GM19328 (cell line): ENCODE measurements around the gene OBP2A.

ENCODE experiments used
- ATAC-seq: cut with Tn5 transposase; IDR thresholded peaks from one replicate; pipeline ENCODE4 v1.9.1; 2021; ENCODE audit warnings: mild to moderate bottlenecking, moderate library complexity; ENCODE audit not compliant: unreplicated experiment

The OBP2A gene

DNA sequence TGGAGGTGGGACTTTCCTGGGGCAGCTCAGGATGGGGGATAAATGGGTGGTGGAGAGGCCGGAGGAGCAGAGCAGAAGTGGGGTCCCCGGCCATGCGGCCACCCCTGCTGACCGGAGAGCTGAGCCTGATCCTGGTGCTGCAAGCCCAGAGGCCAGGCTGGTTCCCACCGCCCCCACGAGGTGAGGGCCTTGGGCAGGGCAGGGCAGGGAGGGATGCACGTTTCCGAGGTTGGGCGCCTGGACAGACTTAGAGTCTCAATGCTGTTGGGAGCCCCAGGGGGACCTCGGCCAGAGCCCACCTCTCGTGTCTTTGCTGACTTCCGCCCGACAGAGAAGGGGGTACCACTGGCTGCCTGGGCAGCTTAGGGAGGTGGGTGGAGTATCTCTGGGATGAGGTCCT is 5.5 kb downstream of the OBP2A start:
- no peak for ATAC-seq

DNA sequence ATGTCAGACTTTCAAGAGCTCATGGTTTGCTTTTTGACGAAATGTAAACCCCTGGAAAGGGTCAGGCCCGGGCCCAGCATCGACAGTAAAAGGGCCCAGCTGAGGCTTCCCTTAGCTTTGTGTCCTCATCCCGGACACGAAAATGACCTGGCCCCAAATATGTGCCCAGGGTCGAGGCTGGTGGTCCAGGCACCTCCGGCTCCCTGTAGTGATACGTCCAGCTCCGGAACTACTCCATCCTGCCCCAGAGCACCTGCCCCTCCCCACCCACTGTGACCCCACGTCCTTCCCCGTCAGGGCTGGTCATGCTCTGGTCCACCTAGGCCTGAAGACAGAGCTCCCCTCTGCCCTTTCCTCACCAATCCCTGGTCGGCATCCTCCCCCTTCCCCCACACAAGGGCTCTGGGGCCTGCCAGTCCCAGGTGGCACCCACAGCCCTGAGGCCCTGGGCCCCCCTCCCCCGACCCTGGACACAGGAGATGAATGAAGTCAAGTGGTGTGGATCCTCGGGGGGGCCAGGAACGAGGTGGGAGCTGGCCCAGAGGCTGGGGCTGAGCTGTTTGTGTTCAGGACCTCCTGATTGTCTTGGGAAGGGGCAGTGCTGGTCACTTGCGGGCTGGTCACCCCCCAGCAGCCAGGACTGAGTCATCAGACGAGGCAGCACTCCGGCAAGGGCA is 6.2 kb downstream of the OBP2A start:
- no peak for ATAC-seq

DNA sequence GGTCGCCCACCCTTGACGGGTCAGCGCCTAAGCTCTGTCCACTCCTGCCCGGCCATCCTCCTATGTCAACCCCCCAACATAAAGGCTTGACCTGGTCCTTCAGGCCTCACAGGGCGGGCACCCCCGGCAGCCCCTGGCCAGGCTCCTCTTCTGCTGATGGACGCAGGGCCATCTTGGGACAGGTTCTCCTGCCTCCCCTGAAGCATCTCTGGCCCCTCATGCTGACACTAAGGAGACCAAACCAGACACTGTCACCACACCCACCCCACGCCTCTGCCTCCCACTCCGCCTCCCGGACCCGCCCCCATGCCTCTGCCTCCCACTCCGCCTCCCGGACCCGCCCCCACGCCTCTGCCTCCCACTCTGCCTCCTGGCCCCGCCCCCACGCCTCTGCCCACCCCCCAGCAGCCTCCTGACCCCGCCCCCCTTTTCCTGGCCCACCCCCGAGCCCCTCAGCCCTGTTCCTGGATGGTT is 6.8 kb downstream of the OBP2A start:
- no peak for ATAC-seq

DNA sequence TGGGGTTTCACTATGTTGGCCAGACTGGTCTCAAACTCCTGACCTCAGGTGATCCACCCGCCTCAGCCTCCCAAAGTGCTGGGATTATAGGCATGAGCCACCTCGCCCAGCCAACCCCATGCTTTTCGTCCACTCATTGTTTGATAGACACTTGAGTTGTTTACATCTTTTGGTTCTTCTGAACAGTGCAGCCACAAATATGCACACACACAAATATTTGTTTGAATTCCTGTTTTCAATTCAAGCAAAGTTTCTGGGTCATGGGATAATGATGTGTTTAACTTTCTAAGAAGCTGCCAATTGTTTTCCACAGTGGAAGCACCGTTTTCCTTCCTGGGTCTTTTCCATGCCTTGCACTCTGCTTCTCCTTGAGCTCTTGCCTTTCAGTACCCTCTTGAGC is 8.8 kb downstream of the OBP2A start:
- ATAC-seq = no peak

DNA sequence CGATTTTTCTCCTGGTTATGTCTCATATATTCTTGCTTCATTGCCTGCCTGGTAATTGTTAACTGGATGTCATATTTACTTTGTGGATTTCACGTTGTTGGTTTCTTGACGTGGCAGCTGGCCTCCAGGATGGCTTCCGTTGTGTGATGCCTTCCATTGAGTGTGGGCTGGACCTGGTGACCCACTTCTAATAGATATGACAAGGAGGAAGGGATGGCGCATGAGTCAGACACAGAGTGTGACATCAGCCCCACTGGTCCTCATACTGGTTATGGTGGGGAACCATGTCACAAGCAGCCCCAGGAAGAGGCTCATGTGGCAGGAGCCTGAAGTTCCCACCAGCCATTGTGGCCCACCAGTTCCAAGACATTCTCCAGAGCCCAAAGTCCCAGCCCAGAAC is 9.3 kb downstream of the OBP2A start:
- ATAC-seq = no peak

DNA sequence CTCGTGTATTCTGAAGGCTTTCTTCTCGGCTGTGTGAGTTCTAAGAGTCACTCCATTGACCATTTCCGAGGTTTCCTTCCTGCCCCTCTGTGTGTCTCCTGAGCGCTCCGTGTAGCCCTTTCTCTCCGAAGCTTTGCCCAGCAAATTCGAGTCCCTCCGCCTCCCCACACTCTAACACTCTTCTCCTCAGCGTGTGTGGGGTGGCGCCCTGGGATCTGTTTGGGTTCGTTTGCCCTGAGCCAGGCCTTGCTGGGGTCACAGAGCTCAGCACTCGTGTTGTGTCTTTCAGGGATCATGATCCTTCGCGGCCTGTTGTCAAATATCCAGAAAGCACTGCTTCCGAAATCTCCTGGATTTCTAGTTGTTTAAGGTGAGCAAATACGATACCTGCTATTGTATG is 10.0 kb downstream of the OBP2A start:
- ATAC-seq = no peak

DNA sequence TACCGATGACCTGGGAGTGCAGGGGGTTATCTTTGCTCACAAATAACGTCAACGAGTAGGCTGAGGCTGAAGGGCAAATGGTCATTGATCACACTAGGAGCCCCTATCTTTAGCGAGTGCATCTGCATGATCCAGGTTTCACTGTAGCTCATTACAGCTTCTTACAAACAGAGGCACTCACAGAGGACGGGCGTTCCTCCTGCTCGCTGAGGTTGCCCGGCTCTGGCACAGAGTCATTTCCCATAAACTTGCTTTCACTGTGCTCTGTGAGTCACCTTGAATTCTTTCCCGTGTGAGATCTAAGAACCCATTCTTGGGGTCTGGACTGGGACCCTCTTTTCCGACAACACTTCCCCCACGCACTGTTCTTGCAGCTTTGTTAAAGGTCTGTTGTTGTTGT is 13.7 kb downstream of the OBP2A start:
- ATAC-seq = no peak

DNA sequence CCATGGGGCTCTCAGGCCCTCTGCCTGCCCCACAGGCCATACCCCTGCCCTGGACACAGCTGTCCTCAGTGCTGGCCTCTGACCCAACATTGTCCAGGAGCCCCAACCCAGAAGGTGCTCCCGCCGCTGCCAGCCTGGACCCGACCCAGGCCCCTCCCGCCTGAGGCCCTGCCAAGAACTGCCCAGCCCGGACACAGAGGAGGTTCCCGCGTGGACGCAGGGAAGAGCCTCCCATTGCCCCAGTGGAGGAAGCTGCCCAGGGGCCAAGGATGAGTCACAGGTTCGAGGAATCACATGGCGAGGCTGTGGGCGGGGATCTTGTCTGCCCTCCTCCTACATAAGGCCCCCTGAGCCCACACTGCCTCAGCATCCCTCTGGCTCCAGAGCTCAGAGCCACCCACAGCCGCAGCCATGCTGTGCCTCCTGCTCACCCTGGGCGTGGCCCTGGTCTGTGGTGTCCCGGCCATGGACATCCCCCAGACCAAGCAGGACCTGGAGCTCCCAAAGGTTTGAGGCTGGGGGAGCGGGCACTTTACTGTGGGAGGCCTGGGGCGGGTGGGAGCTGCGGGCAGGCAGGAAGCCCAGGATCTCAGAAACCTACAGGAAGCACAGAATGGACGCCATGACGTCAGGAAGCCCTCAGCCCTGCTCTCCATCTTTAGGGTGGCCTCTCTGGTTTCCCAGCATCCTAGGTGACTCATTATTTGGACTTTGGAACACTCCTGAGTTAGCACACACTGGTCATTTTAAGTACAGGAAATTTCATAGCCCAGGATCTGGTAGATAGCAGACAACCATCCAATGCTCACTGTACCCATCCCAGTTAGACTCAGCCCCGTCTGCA is 15.7 kb downstream of the OBP2A start, which contains the start of gene PAEP:
Gene PAEP (plus strand): TSS at position 366 of the 844 bp plus-strand sequence.
- no peak for ATAC-seq

DNA sequence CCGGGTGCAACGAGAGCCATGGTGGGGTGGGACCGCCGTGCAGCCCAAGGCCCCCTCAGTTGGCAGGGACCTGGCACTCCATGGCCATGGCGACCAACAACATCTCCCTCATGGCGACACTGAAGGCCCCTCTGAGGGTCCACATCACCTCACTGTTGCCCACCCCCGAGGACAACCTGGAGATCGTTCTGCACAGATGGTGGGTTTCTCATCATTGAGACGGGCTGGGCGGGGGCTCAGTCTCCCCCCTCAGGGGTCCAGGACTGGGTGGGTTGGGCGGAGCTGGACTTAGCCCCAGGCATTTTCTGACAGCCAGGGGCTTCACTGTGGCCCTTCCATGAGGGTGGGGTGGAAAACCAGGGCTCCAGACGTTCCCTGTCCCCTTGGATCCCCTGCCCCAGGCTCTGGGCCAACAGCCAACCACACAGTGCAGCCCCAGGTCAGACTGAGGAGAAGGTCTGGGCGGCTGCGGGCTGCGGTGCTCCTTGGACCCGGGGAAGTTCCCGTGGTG is 16.4 kb downstream of the OBP2A start:
- ATAC-seq = no peak

DNA sequence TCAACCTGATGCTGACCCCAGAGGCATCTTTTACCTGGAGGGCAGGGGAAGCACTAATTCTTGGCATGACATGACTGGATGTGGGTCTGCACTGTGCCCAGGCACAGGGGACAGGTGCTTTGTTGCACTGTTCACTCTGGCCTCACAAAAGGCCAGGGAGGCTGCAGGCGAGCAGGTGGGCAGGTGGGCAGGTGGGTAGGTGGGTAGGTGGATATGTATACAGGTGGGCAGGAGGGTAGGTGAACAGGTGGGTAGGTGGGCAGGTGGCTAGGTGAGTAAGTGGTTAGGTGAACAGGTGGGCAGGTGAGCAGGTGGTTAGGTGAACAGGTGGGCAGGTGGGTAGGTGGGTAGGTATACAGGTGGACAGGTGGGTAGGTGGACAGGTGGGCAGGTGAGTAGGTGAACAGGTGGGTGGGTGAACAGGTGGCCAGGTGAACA is 17.1 kb downstream of the OBP2A start:
- no peak for ATAC-seq

DNA sequence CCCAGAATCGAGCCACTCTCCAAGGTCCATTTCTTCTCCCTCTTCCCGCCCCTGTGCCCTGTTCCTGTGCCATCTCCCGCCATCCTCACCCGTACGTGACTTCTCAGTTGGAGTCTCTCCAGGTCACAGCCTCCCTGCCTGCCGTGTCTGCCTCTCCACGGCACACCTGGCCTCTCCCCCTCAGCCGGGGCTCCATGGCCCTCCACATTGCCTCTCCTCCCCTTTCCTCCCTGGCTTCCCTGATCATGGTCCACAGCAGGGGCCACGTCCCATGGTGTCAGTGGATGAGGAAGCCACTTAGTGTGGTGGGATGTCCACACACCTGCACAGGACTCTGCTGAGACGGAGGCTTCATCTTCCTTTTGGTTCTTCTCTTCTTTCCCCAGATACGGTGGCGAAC is 17.9 kb downstream of the OBP2A start:
- no peak for ATAC-seq

DNA sequence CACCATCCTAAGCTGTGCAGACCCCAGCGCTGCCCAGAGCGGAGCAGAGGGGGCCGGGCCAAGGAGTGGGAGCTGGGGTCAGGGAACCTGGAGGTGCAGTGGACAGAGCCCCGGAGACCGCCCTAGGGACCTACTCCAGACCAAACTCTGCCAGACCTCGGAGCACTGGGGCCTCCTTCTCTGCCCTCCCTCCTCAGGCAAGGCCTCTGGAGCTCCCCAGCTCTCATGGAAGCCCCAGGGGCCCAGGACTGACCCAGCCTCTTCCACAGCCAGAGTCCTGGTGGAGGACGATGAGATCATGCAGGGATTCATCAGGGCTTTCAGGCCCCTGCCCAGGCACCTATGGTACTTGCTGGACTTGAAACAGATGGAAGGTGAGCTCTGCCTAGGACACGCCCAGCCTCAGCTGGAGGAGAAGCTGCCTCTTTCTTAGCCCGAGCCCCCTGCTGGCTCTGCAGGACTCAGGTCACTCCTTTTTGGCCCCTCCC is 19.3 kb downstream of the OBP2A start:
- no peak for ATAC-seq

DNA sequence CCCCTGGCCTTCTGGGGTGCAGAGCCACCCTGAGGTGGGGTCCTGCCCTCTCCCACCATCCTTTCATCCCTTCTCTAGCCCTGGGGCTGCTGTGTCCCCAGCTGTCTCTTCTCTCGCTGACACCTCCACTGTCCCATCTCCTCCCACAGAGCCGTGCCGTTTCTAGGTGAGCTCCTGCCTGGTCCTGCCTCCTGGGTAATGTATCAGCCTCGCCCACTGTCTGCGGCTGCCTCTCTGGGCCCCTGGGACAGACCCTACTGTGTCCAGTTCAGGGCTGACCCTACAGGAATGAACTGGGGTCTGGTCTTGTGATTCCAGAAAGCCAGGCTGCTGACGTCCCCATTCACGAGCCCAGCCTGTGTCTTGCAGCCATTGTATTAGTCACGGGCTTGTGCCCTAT is 19.7 kb downstream of the OBP2A start:
- ATAC-seq = no peak

DNA sequence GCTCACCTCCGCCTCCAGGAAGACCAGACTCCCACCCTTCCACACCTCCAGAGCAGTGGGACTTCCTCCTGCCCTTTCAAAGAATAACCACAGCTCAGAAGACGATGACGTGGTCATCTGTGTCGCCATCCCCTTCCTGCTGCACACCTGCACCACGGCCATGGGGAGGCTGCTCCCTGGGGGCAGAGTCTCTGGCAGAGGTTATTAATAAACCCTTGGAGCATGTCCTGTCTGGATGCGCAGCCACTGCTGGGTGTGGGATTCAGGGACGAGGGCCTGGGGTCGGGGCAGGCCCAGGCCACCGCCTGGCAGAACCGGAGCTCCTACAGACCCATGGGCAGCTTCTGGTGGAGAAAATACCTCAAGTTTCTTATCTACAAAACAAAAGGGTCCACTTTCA is 20.6 kb downstream of the OBP2A start:
- ATAC-seq = no peak

DNA sequence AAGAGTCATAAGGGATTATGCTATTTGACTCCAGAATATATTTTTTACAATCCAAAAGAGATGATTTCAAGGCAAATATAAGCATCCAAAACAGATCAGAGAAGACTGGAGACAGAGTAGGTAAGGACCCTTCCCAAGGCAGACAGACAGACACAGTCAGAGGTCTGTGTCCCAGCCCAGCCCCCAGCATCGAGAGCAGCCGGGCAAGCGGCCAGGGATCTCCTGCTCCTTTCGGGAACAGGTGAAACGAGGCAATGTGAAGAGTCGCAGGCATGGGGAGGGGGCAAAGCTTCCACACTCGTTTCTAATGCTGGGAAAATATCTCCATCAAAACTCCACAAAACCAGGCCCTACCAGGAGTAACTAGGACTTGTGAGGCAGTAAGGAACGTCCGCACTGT is 21.4 kb downstream of the OBP2A start:
- ATAC-seq = no peak

DNA sequence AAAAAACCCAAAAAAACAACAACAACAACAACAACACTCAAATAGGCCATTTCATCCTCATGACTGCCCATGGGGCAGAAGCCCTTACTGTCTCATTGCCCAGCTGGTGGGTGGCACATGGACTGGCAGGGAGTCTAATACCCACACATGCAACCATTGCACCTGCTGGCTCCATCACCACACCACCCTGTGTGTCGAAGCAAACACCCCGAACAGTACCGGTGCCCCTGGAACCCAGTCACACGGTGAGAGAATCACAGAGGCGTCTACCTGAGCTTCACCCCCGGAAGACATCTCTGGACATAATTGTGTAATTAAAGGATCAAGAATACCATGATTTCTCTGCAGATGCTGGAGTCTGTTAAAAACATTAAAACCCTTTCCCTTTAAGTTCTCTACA is 22.1 kb downstream of the OBP2A start:
- no peak for ATAC-seq

DNA sequence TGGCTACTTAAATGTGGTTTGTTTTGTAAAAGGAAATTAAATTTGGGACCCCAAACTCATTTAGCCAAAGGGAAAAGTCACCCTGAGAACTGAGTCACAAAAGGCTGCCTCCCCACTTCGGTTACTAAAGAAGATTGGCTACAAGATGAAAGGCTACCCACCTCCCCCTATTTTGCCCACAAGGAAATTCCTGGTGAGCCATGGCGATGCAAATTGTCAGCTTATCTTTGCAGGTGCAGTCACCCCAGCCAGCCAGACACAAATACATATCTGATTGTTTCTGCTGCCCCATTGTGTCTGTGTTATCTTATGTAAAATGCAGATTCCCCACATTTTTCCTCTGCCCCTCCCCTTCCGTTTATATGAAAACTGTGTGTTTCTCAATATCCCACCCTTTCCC is 24.5 kb downstream of the OBP2A start:
- no peak for ATAC-seq

DNA sequence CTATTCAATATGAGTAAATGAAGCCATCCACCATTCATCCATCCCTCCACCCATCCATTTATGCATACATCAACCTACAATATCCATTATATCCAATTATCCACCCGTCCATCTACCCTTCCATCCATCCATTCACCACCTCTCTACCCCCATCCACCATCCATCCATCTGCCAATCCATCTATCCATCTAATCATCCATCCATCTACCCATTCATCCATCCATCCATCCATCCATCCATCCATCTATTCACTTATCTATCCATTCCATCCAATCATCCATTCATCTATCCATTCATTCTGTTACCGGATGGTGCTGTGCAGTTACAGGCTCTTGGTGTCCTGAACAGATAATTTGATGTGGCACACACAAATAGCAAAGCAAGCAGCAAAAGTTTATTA is 26.3 kb downstream of the OBP2A start:
- no peak for ATAC-seq

DNA sequence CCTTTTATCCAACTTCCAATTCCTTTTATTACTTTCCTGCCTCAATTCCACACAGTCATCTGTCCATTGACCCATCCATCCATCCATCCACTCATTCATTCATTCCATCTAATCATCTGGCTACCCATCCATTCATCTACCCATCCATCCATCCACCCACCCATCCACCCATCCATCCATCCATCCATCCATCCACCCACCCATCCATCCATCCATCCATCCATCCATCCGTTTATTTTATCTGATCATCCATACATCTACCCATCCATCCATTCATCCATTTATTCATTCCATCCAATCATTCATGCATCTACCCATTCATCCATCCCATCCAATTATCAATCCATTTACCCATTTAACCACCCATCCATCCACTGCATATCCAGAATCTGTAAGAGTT is 27.2 kb downstream of the OBP2A start:
- ATAC-seq = no peak

DNA sequence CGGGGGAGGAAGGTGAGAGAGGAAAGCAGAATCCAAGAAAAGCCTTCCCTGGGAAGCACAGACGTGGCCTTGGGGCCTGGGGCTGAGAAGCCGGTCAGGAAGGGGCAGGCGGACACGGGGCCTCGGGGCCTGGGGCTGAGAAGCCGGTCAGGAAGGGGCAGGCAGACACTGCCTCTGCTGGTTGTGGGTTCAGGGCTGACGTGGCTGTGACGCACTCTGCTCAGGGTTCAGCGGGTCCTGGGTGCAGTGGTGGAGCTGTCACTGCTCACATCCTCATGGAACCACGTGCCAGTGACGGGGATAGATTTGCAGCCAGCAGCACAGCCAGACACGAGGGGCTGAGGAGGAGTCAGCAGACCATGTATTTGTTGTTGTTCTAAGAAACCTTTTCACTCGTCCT is 28.4 kb downstream of the OBP2A start:
- ATAC-seq = no peak

DNA sequence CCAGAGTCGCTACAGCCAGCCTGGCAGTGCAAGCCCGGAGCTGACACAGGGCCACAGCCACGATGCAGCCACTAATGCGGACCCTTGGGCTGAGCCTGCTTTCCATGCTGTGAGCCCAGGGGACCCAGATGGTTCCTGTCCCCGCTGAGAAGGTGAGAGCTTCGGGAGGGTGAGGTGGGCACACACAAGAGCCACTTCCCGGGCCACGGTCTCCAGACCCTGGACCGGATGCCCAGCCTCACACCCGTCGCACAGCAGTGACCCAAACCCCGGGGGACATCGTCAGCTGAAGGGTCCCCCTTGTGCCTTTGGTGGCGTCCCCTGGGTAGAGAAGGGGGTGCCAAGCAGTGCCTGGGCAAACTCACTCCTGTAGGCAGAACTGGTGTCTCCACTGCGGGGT is 29.0 kb downstream of the OBP2A start:
- ATAC-seq = no peak
